ENCODE measurements around the gene BEST1. TPM values are rescaled to one million over a fixed set of nuclear protein-coding genes. Genes with fewer than 3 reads are reported as not detected.

The BEST1 gene
- polyA plus RNA-seq, 6 donors from 2014 or later: 1.4 to 3.3 (median 2.6) TPM

GRCh38 chr11:61967116-61967923, 17.2 kb downstream of the BEST1 start, which contains the start of gene FTH1:
Gene FTH1 (minus strand): TSS chr11:61967634. CDS start chr11:61967425, 209 bp downstream.
- Mint-ChIP-seq H3K27me3 (no peaks in the 10 kb centered on the region), H3K36me3 (peaks cover 9 to 18% of the 10 kb centered on the region in 2 donors), H3K9me3 (peaks cover 0 to 1% (median 0%) of the 10 kb centered on the region in 7 donors), H3K4me3 (peak within 1 kb of the TSS; percentile 80 to 98 (median 94)), H3K27ac (peak within 1 kb of the TSS; percentile 95 to 99 (median 98)), H3K4me1 (peaks cover 61 to 77% (median 72%) of the 10 kb centered on the region in 3 donors)
- peak; percentile 91 for DNase-seq
- ATAC-seq (ENCODE audit: low read depth in 2 of 2): peak; percentile 58 to 65

- Mint-ChIP-seq H3K4me1 (peaks cover 59 to 77% (median 73%) of the 10 kb centered on the region in 3 donors), H3K27me3 (no peaks in the 10 kb centered on the region), H3K9me3 (peaks cover 0 to 1% (median 0%) of the 10 kb centered on the region in 7 donors), H3K36me3 (peaks cover 9 to 18% of the 10 kb centered on the region in 2 donors), H3K4me3 (peak overlapping the region; percentile 80 to 98 (median 94)), H3K27ac (peak overlapping the region; percentile 95 to 99 (median 98))
- DNase-seq (peak; percentile 79), ATAC-seq (ENCODE audit: low read depth in 2 of 2) (peak; percentile 2 to 11)
These were observed 18.0 kb downstream of the BEST1 start for GRCh38 chr11:61967924-61968757.

GRCh38 chr11:61968758-61969390, 18.7 kb downstream of the BEST1 start:
- H3K27ac Mint-ChIP-seq: peak overlapping the region in 5 of 6 donors; percentile 64 to 98 (median 95)
- peaks cover 9 to 18% of the 10 kb centered on the region in 2 donors for H3K36me3 Mint-ChIP-seq
- peaks cover 59 to 75% (median 70%) of the 10 kb centered on the region in 3 donors for H3K4me1 Mint-ChIP-seq
- no peaks in the 10 kb centered on the region for H3K27me3 Mint-ChIP-seq
- no peak for ATAC-seq (ENCODE audit: low read depth in 2 of 2)
- peak overlapping the region; percentile 62 to 98 (median 91) for H3K4me3 Mint-ChIP-seq
- peaks cover 0 to 1% (median 0%) of the 10 kb centered on the region in 7 donors for H3K9me3 Mint-ChIP-seq
- DNase-seq: no peak

DNA sequence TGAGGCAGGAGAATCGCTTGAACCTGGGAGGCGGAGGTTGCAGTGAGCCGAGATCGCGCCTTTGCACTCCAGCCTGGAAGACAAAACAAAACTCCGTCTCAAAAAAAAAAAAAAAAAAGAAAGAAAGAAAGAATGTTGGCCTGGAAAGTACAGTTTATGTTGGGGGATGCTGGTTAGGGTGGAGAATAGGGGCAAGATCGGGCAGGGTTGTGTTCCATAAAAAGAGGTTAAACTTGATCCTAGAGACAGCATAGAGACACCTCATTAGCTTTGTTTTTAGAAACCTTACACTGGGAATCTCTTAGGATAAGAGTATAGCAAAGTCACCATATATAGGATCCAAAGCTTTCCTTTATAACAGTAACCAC, 19.2 kb downstream of the BEST1 start:
- Mint-ChIP-seq H3K27me3 (no peaks in the 10 kb centered on the region), H3K9me3 (peaks cover 0 to 1% (median 0%) of the 10 kb centered on the region in 7 donors), H3K4me1 (peaks cover 57 to 70% (median 66%) of the 10 kb centered on the region in 3 donors), H3K27ac (peak overlapping the region in 5 of 6 donors; percentile 84 to 97 (median 93)), H3K36me3 (peaks cover 9 to 14% of the 10 kb centered on the region in 2 donors), H3K4me3 (peak overlapping the region in 7 of 8 donors; percentile 44 to 93 (median 61))
- ATAC-seq (ENCODE audit: low read depth in 2 of 2) (no peak), DNase-seq (no peak)

DNA sequence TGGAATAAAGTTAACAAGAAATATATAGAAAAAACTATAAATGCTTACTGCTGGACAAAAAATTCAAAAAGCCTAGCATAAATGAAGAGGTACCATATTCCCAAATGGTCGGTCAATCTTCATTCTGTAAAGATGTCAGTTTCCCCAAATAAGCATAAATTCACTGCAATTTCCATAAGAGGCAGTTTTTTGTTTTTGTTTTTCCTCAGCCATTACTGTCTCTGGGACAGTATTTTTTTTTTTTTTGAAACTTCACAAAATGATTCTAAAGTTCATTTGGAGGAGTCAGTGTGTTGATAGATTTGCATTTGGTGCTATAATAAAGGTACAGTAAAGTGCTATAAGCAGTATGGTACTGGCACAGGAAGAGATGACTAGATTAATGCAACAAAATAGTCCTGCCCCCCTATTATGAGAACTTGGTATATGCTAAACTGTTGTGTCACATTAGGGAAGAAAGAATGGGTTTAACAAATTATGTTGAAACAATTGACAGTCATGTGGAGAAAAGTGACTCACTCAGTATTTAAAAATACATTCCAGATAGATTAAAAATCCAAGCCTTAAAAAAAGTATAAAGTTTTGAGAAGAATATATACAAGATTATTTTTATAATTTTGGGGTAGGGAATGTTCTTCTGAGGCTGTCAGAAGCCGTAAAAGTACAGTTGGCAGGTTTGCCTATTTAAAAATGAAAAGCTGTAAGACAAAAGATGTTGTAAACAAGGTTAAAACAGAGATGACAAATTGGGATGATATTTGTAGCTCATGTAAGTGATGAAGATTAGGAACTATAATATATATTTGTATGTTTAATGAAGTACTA, 19.9 kb downstream of the BEST1 start:
- H3K9me3 Mint-ChIP-seq: peaks cover 0 to 1% (median 0%) of the 10 kb centered on the region in 7 donors
- H3K4me3 Mint-ChIP-seq: peak overlapping the region in 3 of 8 donors; percentile 21 to 80 (median 25)
- ATAC-seq (ENCODE audit: low read depth in 2 of 2) (no peak), DNase-seq (no peak)
- H3K36me3 Mint-ChIP-seq: peaks cover 4 to 8% of the 10 kb centered on the region in 2 donors
- H3K4me1 Mint-ChIP-seq: peaks cover 51 to 63% (median 63%) of the 10 kb centered on the region in 3 donors
- no peaks in the 10 kb centered on the region for H3K27me3 Mint-ChIP-seq
- H3K27ac Mint-ChIP-seq: peak overlapping the region in 4 of 6 donors; percentile 16 to 93 (median 80)

- peaks cover 0 to 1% (median 0%) of the 10 kb centered on the region in 7 donors for H3K9me3 Mint-ChIP-seq
- H3K27ac Mint-ChIP-seq: peak overlapping the region in 5 of 6 donors; percentile 69 to 90 (median 83)
- peaks cover 45 to 65% (median 49%) of the 10 kb centered on the region in 3 donors for H3K4me1 Mint-ChIP-seq
- ATAC-seq (ENCODE audit: low read depth in 2 of 2) (no peak), DNase-seq (peak; percentile 19)
- H3K4me3 Mint-ChIP-seq: peak overlapping the region; percentile 15 to 88 (median 60)
- H3K36me3 Mint-ChIP-seq: peaks cover 0 to 1% of the 10 kb centered on the region in 2 donors
- no peaks in the 10 kb centered on the region for H3K27me3 Mint-ChIP-seq
These were observed 21.3 kb downstream of the BEST1 start for GRCh38 chr11:61971248-61972111.

DNA sequence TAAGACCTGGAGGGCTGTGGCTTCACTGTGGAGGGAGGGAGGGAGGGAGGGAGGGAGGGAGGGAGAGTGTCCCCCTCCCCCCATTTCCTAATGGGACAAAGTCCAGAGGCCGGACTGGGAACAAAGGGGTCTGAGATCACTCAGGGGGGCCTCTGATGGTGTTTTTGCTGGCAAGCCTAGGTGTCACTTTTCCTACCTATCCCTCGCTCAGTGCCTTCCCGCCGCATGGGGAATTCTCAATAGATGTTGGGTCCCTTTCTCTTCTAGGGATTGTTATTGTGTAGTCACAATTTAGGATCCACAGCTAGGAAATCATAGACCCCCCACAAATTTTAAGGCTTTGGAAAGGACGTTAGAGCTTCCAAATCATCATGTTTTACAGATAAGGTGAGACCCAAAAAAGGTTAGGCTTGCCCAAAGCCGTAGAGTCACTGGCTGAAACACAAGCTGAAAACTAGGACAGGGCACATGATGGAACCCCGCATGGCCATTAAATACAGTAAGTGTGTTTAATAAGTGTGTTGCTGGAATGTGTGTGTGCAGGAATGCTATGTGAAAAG, 22.0 kb downstream of the BEST1 start:
- Mint-ChIP-seq H3K4me3 (peak overlapping the region in 7 of 8 donors; percentile 15 to 72 (median 64)), H3K27ac (peak overlapping the region; percentile 25 to 90 (median 81)), H3K27me3 (no peaks in the 10 kb centered on the region), H3K9me3 (peaks cover 0 to 1% (median 0%) of the 10 kb centered on the region in 7 donors), H3K36me3 (no peaks in the 10 kb centered on the region), H3K4me1 (peaks cover 45 to 65% (median 46%) of the 10 kb centered on the region in 3 donors)
- DNase-seq (no peak), ATAC-seq (ENCODE audit: low read depth in 2 of 2) (no peak)

GRCh38 chr11:61972672-61973475, 22.7 kb downstream of the BEST1 start:
- H3K27ac Mint-ChIP-seq: peak overlapping the region; percentile 0 to 83 (median 70)
- DNase-seq (no peak), ATAC-seq (ENCODE audit: low read depth in 2 of 2) (peak; percentile 6)
- H3K4me1 Mint-ChIP-seq: peaks cover 44 to 62% (median 46%) of the 10 kb centered on the region in 3 donors
- H3K36me3 Mint-ChIP-seq: no peaks in the 10 kb centered on the region
- H3K9me3 Mint-ChIP-seq: no peaks in the 10 kb centered on the region
- no peaks in the 10 kb centered on the region for H3K27me3 Mint-ChIP-seq
- H3K4me3 Mint-ChIP-seq: peak overlapping the region in 6 of 8 donors; percentile 33 to 72 (median 59)

DNA sequence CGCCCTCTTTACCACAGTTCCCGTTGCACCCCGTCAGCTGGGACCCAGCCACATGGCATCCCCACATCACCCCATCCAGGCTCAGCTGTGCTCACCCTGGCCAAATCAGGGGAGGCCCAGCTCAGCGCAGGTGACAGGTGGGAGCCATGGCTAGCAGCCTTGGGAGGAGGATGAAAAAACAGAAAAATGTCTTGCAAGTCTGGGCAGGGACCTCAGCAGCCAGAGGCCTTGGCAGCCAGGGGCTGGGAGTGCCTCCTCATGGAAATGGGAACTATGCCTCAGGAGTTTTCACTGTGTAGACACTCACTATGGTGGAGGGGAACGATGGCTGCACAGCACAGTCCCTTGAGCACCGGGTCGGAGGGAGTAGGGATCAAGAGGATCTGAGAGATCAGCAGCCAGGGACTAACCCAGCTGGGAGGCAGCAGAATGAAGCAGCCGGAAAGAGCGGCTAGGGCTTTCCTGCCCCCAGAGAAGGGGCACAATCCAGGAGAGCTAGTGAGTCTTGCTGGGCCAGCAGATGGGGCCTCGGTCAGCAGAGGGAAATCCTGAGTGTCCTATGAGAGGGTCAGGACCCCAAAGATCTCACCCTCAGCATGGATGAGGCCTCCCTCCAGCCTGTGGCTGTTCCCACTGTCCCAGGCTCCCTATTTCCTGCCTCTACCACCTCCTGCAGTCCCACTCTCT, 23.5 kb downstream of the BEST1 start:
- H3K4me1 Mint-ChIP-seq: peaks cover 38 to 54% (median 40%) of the 10 kb centered on the region in 3 donors

More for the DNA sequence above, 23.5 kb downstream of the BEST1 start:
- Mint-ChIP-seq H3K27me3 (no peaks in the 10 kb centered on the region), H3K9me3 (no peaks in the 10 kb centered on the region), H3K4me3 (no peak overlapping the region), H3K36me3 (no peaks in the 10 kb centered on the region), H3K27ac (peak overlapping the region in 2 of 6 donors; percentile 60 to 83)
- no peak for DNase-seq
- ATAC-seq (ENCODE audit: low read depth in 2 of 2): no peak

All from naive B cell (primary cell).